ENCODE results near the gene TTC21A. TPM values are rescaled to one million over a fixed set of nuclear protein-coding genes. Genes with fewer than 3 reads are reported as not detected.

TTC21A gene
- total and polyA plus RNA-seq, 2 donors (not counting 1 experiment from before 2014, with no cell fraction given) = 1.6 to 2.1 TPM

DNA sequence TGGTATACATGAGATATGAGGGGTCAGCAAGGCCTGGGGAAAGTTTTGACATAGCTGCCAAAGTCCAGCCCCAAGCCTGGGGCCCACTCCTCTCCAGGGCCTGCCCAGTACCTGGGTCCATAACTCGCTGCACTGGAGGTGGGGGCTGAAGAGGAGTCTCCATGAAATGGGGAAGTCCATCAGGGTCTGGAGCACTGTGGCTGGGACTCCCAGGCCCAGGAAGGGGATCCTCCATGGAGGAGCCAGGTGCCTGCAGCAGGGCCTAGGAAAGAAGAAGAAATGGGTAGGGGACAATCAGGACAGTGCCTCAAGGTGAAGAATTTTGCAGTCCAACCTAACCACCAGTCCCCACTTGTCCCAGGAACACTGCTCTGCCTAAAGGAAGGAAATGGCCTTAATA lies 8.2 kb upstream of the TTC21A start:
- TF ChIP-seq, protein P1, sequence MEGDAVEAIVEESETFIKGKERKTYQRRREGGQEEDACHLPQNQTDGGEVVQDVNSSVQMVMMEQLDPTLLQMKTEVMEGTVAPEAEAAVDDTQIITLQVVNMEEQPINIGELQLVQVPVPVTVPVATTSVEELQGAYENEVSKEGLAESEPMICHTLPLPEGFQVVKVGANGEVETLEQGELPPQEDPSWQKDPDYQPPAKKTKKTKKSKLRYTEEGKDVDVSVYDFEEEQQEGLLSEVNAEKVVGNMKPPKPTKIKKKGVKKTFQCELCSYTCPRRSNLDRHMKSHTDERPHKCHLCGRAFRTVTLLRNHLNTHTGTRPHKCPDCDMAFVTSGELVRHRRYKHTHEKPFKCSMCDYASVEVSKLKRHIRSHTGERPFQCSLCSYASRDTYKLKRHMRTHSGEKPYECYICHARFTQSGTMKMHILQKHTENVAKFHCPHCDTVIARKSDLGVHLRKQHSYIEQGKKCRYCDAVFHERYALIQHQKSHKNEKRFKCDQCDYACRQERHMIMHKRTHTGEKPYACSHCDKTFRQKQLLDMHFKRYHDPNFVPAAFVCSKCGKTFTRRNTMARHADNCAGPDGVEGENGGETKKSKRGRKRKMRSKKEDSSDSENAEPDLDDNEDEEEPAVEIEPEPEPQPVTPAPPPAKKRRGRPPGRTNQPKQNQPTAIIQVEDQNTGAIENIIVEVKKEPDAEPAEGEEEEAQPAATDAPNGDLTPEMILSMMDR (conservative IDR thresholded peaks at IDR 0.05 in 1 of 2, IDR thresholded peaks at IDR 0.05 in 1 of 2; ENCODE audit: low read depth in 1 of 2, low read length in 2 of 2) = no peak
- no peak for TF ChIP-seq EZH2 (IDR thresholded peaks at IDR 0.05; ENCODE audit: low read length, missing control alignments)
- H3K4me1 ChIP-seq (ENCODE audit: control insufficient read depth, extremely low read depth, insufficient read depth, low read length) = no peaks in the 10 kb centered on the region

GRCh38 chr3:39099738-39100499 lies 7.6 kb upstream of the TTC21A start:
- DNase-seq (ENCODE audit: low read depth in 2 of 2) = no peak
- no peak for TF ChIP-seq EZH2 (IDR thresholded peaks at IDR 0.05; ENCODE audit: low read length, missing control alignments)
- TF ChIP-seq, protein P1 (conservative IDR thresholded peaks at IDR 0.05 in 1 of 2, IDR thresholded peaks at IDR 0.05 in 1 of 2; ENCODE audit: low read depth in 1 of 2, low read length in 2 of 2) = no peak
- Histone ChIP-seq H3K9ac (ENCODE audit: insufficient read depth, low read length) (no peak overlapping the region), H3K4me2 (ENCODE audit: extremely low read depth, insufficient read depth, low read length) (no peak overlapping the region), H3K27me3 (ENCODE audit: control insufficient read depth, insufficient read depth, low read length) (no peaks in the 10 kb centered on the region), H2AFZ (ENCODE audit: low read length) (no peak overlapping the region), H3K79me2 (ENCODE audit: control insufficient read depth, insufficient read depth, low read length) (peaks cover 11% of the 10 kb centered on the region), H3K36me3 (ENCODE audit: control insufficient read depth, insufficient read depth, low read length) (peaks cover 15% of the 10 kb centered on the region), H3K4me3 (replicated peaks in 1 of 4; ENCODE audit: control extremely low read depth in 1 of 4, insufficient read depth in 1 of 4, low read depth in 3 of 4, low read length in 4 of 4) (no peak overlapping the region), H3K27ac (ENCODE audit: insufficient read depth, low read length) (no peak overlapping the region), H3K4me1 (ENCODE audit: control insufficient read depth, extremely low read depth, insufficient read depth, low read length) (no peaks in the 10 kb centered on the region), H4K20me1 (ENCODE audit: control insufficient read depth, extremely low read depth, insufficient read depth, low read length) (no peaks in the 10 kb centered on the region), H3K9me3 (ENCODE audit: control insufficient read depth, insufficient read depth, low read depth, low read length) (no peaks in the 10 kb centered on the region)

More for the DNA sequence above, 8.2 kb upstream of the TTC21A start:
- Histone ChIP-seq H3K4me2 (ENCODE audit: extremely low read depth, insufficient read depth, low read length) (no peak overlapping the region), H3K27ac (ENCODE audit: insufficient read depth, low read length) (no peak overlapping the region), H3K79me2 (ENCODE audit: control insufficient read depth, insufficient read depth, low read length) (peaks cover 6% of the 10 kb centered on the region), H3K27me3 (ENCODE audit: control insufficient read depth, insufficient read depth, low read length) (no peaks in the 10 kb centered on the region), H3K9me3 (ENCODE audit: control insufficient read depth, insufficient read depth, low read depth, low read length) (no peaks in the 10 kb centered on the region), H3K4me3 (replicated peaks in 1 of 4; ENCODE audit: control extremely low read depth in 1 of 4, insufficient read depth in 1 of 4, low read depth in 3 of 4, low read length in 4 of 4) (no peak overlapping the region), H3K9ac (ENCODE audit: insufficient read depth, low read length) (no peak overlapping the region), H3K36me3 (ENCODE audit: control insufficient read depth, insufficient read depth, low read length) (peaks cover 15% of the 10 kb centered on the region), H4K20me1 (ENCODE audit: control insufficient read depth, extremely low read depth, insufficient read depth, low read length) (no peaks in the 10 kb centered on the region), H2AFZ (ENCODE audit: low read length) (no peak overlapping the region)
- no peak for DNase-seq (ENCODE audit: low read depth in 2 of 2)

GRCh38 chr3:39100500-39100886 lies 7.0 kb upstream of the TTC21A start:
- peaks cover 15% of the 10 kb centered on the region for H3K36me3 ChIP-seq (ENCODE audit: control insufficient read depth, insufficient read depth, low read length)

More at GRCh38 chr3:39100500-39100886, 7.0 kb upstream of the TTC21A start:
- no peaks in the 10 kb centered on the region for H3K27me3 ChIP-seq (ENCODE audit: control insufficient read depth, insufficient read depth, low read length)
- no peaks in the 10 kb centered on the region for H4K20me1 ChIP-seq (ENCODE audit: control insufficient read depth, extremely low read depth, insufficient read depth, low read length)
- H3K79me2 ChIP-seq (ENCODE audit: control insufficient read depth, insufficient read depth, low read length) = peaks cover 17% of the 10 kb centered on the region
- no peak for DNase-seq (ENCODE audit: low read depth in 2 of 2)
- H3K4me2 ChIP-seq (ENCODE audit: extremely low read depth, insufficient read depth, low read length) = no peak overlapping the region
- no peak overlapping the region for H3K27ac ChIP-seq (ENCODE audit: insufficient read depth, low read length)
- H3K4me1 ChIP-seq (ENCODE audit: control insufficient read depth, extremely low read depth, insufficient read depth, low read length) = no peaks in the 10 kb centered on the region
- no peaks in the 10 kb centered on the region for H3K9me3 ChIP-seq (ENCODE audit: control insufficient read depth, insufficient read depth, low read depth, low read length)
- no peak overlapping the region for H2AFZ ChIP-seq (ENCODE audit: low read length)
- TF ChIP-seq, protein P1 (conservative IDR thresholded peaks at IDR 0.05 in 1 of 2, IDR thresholded peaks at IDR 0.05 in 1 of 2; ENCODE audit: low read depth in 1 of 2, low read length in 2 of 2) = no peak
- TF ChIP-seq EZH2 (IDR thresholded peaks at IDR 0.05; ENCODE audit: low read length, missing control alignments) = no peak
- H3K9ac ChIP-seq (ENCODE audit: insufficient read depth, low read length) = no peak overlapping the region
- no peak overlapping the region for H3K4me3 ChIP-seq (replicated peaks in 1 of 4; ENCODE audit: control extremely low read depth in 1 of 4, insufficient read depth in 1 of 4, low read depth in 3 of 4, low read length in 4 of 4)

Measured in fibroblast of lung (primary cell).